OCI-LY3 (cell line): ENCODE results near the gene KLLN.
A peak's percentile ranks its signal among the peaks of the same experiment; 100 is the strongest.
"Not testable (repeated sequence)": the region's sequence is repeated elsewhere in the genome, so short reads cannot be mapped to it uniquely, and the experiment has no call there.

Experiments used
- H2AFZ ChIP-seq: fragments of 200-600, 300-600 bp; shearing (Covaris generic); 2 replicates; pipeline ENCODE4 v1.6.0; 2014; ENCODE audit warnings: antibody characterized with exemption, low read depth, low read length
- H3K27ac ChIP-seq: fragments of 200-600, 300-600 bp; sonication (generic); 2 replicates; pipeline ENCODE4 v1.5.1; 2014; ENCODE audit warnings: mild to moderate bottlenecking, low read length, moderate library complexity, mixed read lengths
- H3K27me3 ChIP-seq: fragments of 200-600, 300-600 bp; sonication (generic); 2 replicates; pipeline ENCODE4 v1.6.1; 2014; ENCODE audit warnings: low read depth, low read length, mixed read lengths
- H3K36me3 ChIP-seq: fragments of 200-600, 300-600 bp; sonication (generic); replicated peaks from 2 replicates; pipeline ENCODE3; 2014; ENCODE audit warnings: low read depth, low read length, mixed read lengths
- H3K4me1 ChIP-seq: fragments of 300-600, 200-600 bp; sonication (generic); 2 replicates; pipeline ENCODE4 v1.6.1; 2014; ENCODE audit warnings: low read length, mixed read lengths
- H3K4me2 ChIP-seq: fragments of 200-600, 300-600 bp; sonication (generic); 2 replicates; pipeline ENCODE4 v1.6.1; 2014; ENCODE audit warnings: low read length, mixed read lengths
- H3K4me3 ChIP-seq: fragments of 300-600, 200-600 bp; sonication (generic); 2 replicates; pipeline ENCODE4 v1.5.1; 2014; ENCODE audit warnings: antibody characterized with exemption, mild to moderate bottlenecking, low read length, moderate library complexity
- H3K79me2 ChIP-seq: fragments of 300-600, 200-600 bp; shearing (Covaris generic); 2 replicates; pipeline ENCODE4 v1.6.1; 2014; ENCODE audit warnings: mild to moderate bottlenecking, low read length, mixed read lengths
- H3K9ac ChIP-seq: fragments of 300-600, 200-600 bp; shearing (Covaris generic); 2 replicates; pipeline ENCODE4 v1.6.0; 2014; ENCODE audit warnings: mild to moderate bottlenecking, low read length, moderate library complexity
- H3K9me3 ChIP-seq: fragments of 200-600, 300-600 bp; shearing (Covaris generic); 2 replicates; pipeline ENCODE4 v1.6.1; 2014; ENCODE audit warnings: low read length, mixed read lengths; ENCODE audit not compliant: insufficient read depth
- H4K20me1 ChIP-seq: fragments of 200-600, 300-600 bp; sonication (generic); 2 replicates; pipeline ENCODE4 v1.6.1; 2016; ENCODE audit warnings: low read length, mixed read lengths; ENCODE audit not compliant: insufficient read depth
- CTCF ChIP-seq: fragments of 200-600, 300-600 bp; sonication (generic); IDR thresholded peaks from 2 replicates; pipeline ENCODE4 v1.5.1; 2014; ENCODE audit warnings: antibody characterized with exemption, low read length, low read depth
- EZH2phosphoT487 ChIP-seq: fragments of 200-600 bp; shearing (Covaris generic); IDR thresholded peaks from 2 replicates; pipeline ENCODE4 v1.6.1; 2018; ENCODE audit warnings: antibody characterized with exemption, mixed run types, low read depth

The KLLN gene

GRCh38 chr10:87860156-87860795 is 3.1 kb downstream of the KLLN start:
- Histone ChIP-seq H3K36me3 (no peaks in the 10 kb centered on the region), H3K27me3 (no peaks in the 10 kb centered on the region)

GRCh38 chr10:87855665-87856064 is 7.7 kb downstream of the KLLN start:
- H2AFZ ChIP-seq, H3K4me2 ChIP-seq: not testable (repeated sequence)

More at GRCh38 chr10:87860156-87860795, 3.1 kb downstream of the KLLN start:
- Histone ChIP-seq H4K20me1 (peaks cover 4% of the 10 kb centered on the region), H3K79me2 (peaks cover 24% of the 10 kb centered on the region), H3K4me2 (peak overlapping the region; percentile 97), H3K9ac (no peak overlapping the region), H3K27ac (no peak overlapping the region), H3K4me3 (no peak overlapping the region), H3K9me3 (no peaks in the 10 kb centered on the region), H2AFZ (no peak overlapping the region; the same call in 1 of the 2 replicates), H3K4me1 (peaks cover 13% of the 10 kb centered on the region)
- TF ChIP-seq CTCF (peak; percentile 79), EZH2phosphoT487 (no peak)

GRCh38 chr10:87855247-87855646 is 8.1 kb downstream of the KLLN start:
- H2AFZ ChIP-seq, H3K9ac ChIP-seq, H3K4me2 ChIP-seq, H3K27me3 ChIP-seq, H3K36me3 ChIP-seq, H3K4me3 ChIP-seq, H3K27ac ChIP-seq, H3K4me1 ChIP-seq, H4K20me1 ChIP-seq, H3K79me2 ChIP-seq, H3K9me3 ChIP-seq: not testable (repeated sequence)

More at GRCh38 chr10:87855665-87856064, 7.7 kb downstream of the KLLN start:
- not testable (repeated sequence) for H3K27ac ChIP-seq, H3K9ac ChIP-seq, H3K4me3 ChIP-seq, H3K79me2 ChIP-seq, H3K27me3 ChIP-seq, H3K9me3 ChIP-seq, H4K20me1 ChIP-seq, H3K36me3 ChIP-seq
- peaks cover 11% of the 10 kb centered on the region for H3K4me1 ChIP-seq

- Histone ChIP-seq H3K27ac (no peak overlapping the region), H3K9me3 (no peaks in the 10 kb centered on the region), H3K27me3 (no peaks in the 10 kb centered on the region), H3K4me1 (peaks cover 5% of the 10 kb centered on the region), H2AFZ (no peak overlapping the region), H3K4me2 (no peak overlapping the region), H3K79me2 (no peaks in the 10 kb centered on the region), H4K20me1 (no peaks in the 10 kb centered on the region), H3K4me3 (no peak overlapping the region), H3K9ac (no peak overlapping the region), H3K36me3 (no peaks in the 10 kb centered on the region)
- TF ChIP-seq CTCF (no peak), EZH2phosphoT487 (no peak)
Measured at GRCh38 chr10:87852089-87852488, 11.2 kb downstream of the KLLN start.

- H4K20me1 ChIP-seq = no peaks in the 10 kb centered on the region
- no peaks in the 10 kb centered on the region for H3K79me2 ChIP-seq
- H3K27ac ChIP-seq = no peak overlapping the region
- TF ChIP-seq EZH2phosphoT487 = no peak
- TF ChIP-seq CTCF = peak; percentile 64
- peaks cover 5% of the 10 kb centered on the region for H3K4me1 ChIP-seq
- H3K36me3 ChIP-seq = no peaks in the 10 kb centered on the region
- H3K9ac ChIP-seq = no peak overlapping the region
- H3K4me2 ChIP-seq = peak overlapping the region; percentile 57
- no peaks in the 10 kb centered on the region for H3K27me3 ChIP-seq
- H2AFZ ChIP-seq = peak overlapping the region; percentile 75
- no peaks in the 10 kb centered on the region for H3K9me3 ChIP-seq
- H3K4me3 ChIP-seq = peak overlapping the region; percentile 49
Measured at GRCh38 chr10:87850742-87851205, 12.6 kb downstream of the KLLN start.
